Kidney (tissue), 14 donors: ENCODE measurements around the gene KIAA0040. TPM values are rescaled to one million over a fixed set of nuclear protein-coding genes. Genes with fewer than 3 reads are reported as not detected.

Source experiments
- DNase-seq, 5 donors: peaks; one replicate each; pipeline ENCODE4 v3.0.0-alpha.2; 2013 to 2020
- FAIRE-seq: peaks from 2 replicates; lab custom pipeline; 2012; peaks lifted over from hg19 to GRCh38; lab: Jason Lieb, UNC
- H3K27ac ChIP-seq, 2 donors: one replicate each; pipeline ENCODE4 v1.7.0; 2013; ENCODE audit warnings: low read depth in 2 of 2, low read length in 2 of 2, inconsistent platforms in 1 of 2
- H3K27me3 ChIP-seq: one replicate; pipeline ENCODE4 v1.7.1; 2013; ENCODE audit warnings: low read length, inconsistent platforms; ENCODE audit not compliant: control insufficient read depth, insufficient read depth
- H3K36me3 ChIP-seq, 3 donors: one replicate each; pipeline versions ENCODE4 v1.7.0 to v1.7.1; 2013; ENCODE audit warnings: low read length in 3 of 3, control low read depth in 1 of 3, inconsistent platforms in 1 of 3; ENCODE audit not compliant: insufficient read depth in 3 of 3, control insufficient read depth in 2 of 3
- H3K4me1 ChIP-seq, 3 donors: one replicate each; pipeline versions ENCODE4 v1.7.0 to v1.7.1; 2013; ENCODE audit warnings: low read length in 3 of 3, inconsistent platforms in 1 of 3, low read depth in 1 of 3; ENCODE audit not compliant: control insufficient read depth in 2 of 3, insufficient read depth in 2 of 3
- H3K4me3 ChIP-seq, 3 donors: one replicate each; pipeline versions ENCODE4 v1.7.0 to v1.8.1; 2013; ENCODE audit warnings: low read length in 3 of 3, control low read depth in 1 of 3, inconsistent platforms in 1 of 3
- H3K9ac ChIP-seq, 3 donors: one replicate each; pipeline versions ENCODE4 v1.7.0 to v1.7.1; 2013; ENCODE audit warnings: low read length in 3 of 3, control low read depth in 1 of 3, inconsistent platforms in 1 of 3
- H3K9me3 ChIP-seq, 3 donors: one replicate each; pipeline versions ENCODE4 v1.7.0 to v1.7.1; 2013; ENCODE audit warnings: low read length in 3 of 3, control low read depth in 1 of 3, inconsistent platforms in 1 of 3; ENCODE audit not compliant: control insufficient read depth in 2 of 3, insufficient read depth in 1 of 3
- CTCF ChIP-seq: IDR thresholded peaks from 3 replicates; pipeline ENCODE4 v1.5.1; 2012; ENCODE audit warnings: mild to moderate bottlenecking, moderate library complexity, borderline replicate concordance; ENCODE audit not compliant: insufficient read depth; ENCODE audit errors: extremely low read depth
- intact Hi-C: fragments of 100-400 bp; cut with DNase I; formaldehyde crosslinking; loops from one replicate; pipeline ENCODE4 v1.11.1; 2022
- polyA plus RNA-seq: library from polyadenylated mRNA; stranded (reverse); fragments of 350-450 nt; fragmentation: Illumina TruSeq; extraction: RNeasy Lipid Tissue Mini Kit (QIAGEN cat#74804); gene quantifications from one replicate; pipeline ENCODE4 v1.2.3, GENCODE V29; 2014; ENCODE audit warnings: low read depth, low replicate concordance; ENCODE audit not compliant: insufficient read depth
- total RNA-seq: library from RNA; stranded (reverse); fragmentation: NEBNext Ultra II Directional; extraction: Animal tissue kit (Norgen Biotek cat#: 25700); gene quantifications from one replicate; pipeline ENCODE4 v1.2.1, GENCODE V29; 2021
- donor health status: control.
- donor health status: control.
- donor health status: control.
- donor health status: control.
- donor health status: control.
- donor health status: DM: yes; HTN: yes; CAD: no.
- donor health status: Normal renal cell carcinoma (clear cell type).

KIAA0040 gene
- total and polyA plus RNA-seq, 2 donors from 2014 or later = 20.0 to 34.1 TPM

GRCh38 chr1:175133673-175134435 lies 58.7 kb downstream of the KIAA0040 start:
- intact Hi-C loops = no loop called here
- H3K4me3 ChIP-seq = no peak overlapping the region
- TF ChIP-seq CTCF = no peak
- DNase-seq (no peak), FAIRE-seq (no peak)
- no peaks in the 10 kb centered on the region for H3K9me3 ChIP-seq
- H3K4me1 ChIP-seq = peaks cover 0 to 8% (median 2%) of the 10 kb centered on the region in 3 donors
- H3K9ac ChIP-seq = no peak overlapping the region
- no peaks in the 10 kb centered on the region for H3K36me3 ChIP-seq
- H3K27ac ChIP-seq = no peak overlapping the region
- H3K27me3 ChIP-seq = no peaks in the 10 kb centered on the region

- H3K27ac ChIP-seq = no peak overlapping the region
- no peaks in the 10 kb centered on the region for H3K27me3 ChIP-seq
- no peak overlapping the region for H3K4me3 ChIP-seq
- intact Hi-C loops = no loop called here
- H3K4me1 ChIP-seq = peaks cover 0 to 8% (median 6%) of the 10 kb centered on the region in 3 donors
- no peaks in the 10 kb centered on the region for H3K9me3 ChIP-seq
- TF ChIP-seq CTCF = no peak
- H3K9ac ChIP-seq = no peak overlapping the region
- no peaks in the 10 kb centered on the region for H3K36me3 ChIP-seq
- FAIRE-seq (no peak), DNase-seq (no peak)
These were observed 60.1 kb downstream of the KIAA0040 start for GRCh38 chr1:175132436-175132835.

GRCh38 chr1:175131095-175131494 lies 61.5 kb downstream of the KIAA0040 start:
- no peak for FAIRE-seq
- intact Hi-C loops = no loop called here

More at GRCh38 chr1:175131095-175131494, 61.5 kb downstream of the KIAA0040 start:
- Histone ChIP-seq H3K9me3 (no peaks in the 10 kb centered on the region), H3K9ac (no peak overlapping the region), H3K36me3 (no peaks in the 10 kb centered on the region), H3K4me1 (peaks cover 0 to 8% (median 6%) of the 10 kb centered on the region in 3 donors), H3K27ac (no peak overlapping the region), H3K4me3 (no peak overlapping the region), H3K27me3 (no peaks in the 10 kb centered on the region)
- DNase-seq = no peak
- no peak for TF ChIP-seq CTCF
